GM21381 (cell line): ENCODE data around the gene CNTN4.

Source experiments
- ATAC-seq: cut with Tn5 transposase; IDR thresholded peaks from one replicate; pipeline ENCODE4 v1.9.1; 2021; ENCODE audit warnings: mild to moderate bottlenecking, moderate library complexity; ENCODE audit not compliant: unreplicated experiment

Gene CNTN4

DNA sequence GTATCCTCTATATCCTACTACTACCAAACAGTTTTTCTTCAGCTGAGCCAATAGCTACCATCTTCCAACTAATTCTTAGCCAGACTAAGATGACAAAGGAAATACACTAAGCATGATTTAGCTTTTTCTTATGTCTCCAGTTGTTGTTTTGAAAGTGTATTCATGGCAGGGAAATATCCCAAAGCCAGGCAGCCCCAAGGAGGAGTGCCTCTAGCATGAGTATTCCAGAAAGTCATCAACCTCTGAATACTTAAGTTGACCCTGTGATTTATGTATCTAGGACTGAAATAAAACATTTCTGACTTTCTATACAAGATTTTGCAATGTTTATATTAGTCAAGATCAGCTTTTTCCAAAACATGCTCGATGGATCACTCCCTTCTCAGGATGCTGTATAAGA, 562.4 kb downstream of the CNTN4 start:
- ATAC-seq = no peak

- ATAC-seq = no peak
Measured at GRCh38 chr3:2677501-2677900, 578.8 kb downstream of the CNTN4 start.

GRCh38 chr3:2680236-2680635, 581.6 kb downstream of the CNTN4 start:
- ATAC-seq = no peak

GRCh38 chr3:2684046-2684445, 585.4 kb downstream of the CNTN4 start:
- no peak for ATAC-seq

DNA sequence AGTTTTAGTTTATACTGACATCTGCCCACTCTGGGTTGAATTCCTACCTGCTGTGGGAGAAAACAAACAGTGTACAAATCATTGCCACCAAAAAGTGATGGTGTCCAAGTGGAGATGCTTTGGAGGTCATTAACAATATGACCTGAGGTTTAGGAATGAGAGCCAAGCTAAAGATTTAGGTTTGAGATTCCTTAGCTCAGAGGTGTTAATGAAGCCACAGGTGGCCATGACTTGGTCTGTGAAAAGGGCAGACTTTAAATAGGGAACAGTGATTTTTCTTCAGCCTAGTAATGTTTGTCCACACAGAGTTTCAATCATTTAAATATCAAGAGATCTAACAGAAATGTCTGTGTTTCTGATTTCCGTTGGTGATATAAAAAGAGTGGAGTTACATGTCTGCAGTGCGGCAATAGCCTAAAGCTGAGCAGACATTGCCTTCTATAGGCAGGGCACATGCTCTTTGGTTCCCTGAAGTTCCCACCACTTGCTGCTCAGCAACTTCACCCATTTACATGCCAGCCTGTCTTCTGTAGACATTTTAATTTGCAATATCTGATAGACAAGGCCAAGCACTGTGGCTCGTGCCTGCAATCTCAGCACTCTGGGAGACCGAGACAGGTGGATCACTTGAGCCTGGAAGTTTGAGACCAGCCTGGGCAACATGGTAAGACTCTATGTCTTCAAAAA, 588.3 kb downstream of the CNTN4 start:
- ATAC-seq = no peak

DNA sequence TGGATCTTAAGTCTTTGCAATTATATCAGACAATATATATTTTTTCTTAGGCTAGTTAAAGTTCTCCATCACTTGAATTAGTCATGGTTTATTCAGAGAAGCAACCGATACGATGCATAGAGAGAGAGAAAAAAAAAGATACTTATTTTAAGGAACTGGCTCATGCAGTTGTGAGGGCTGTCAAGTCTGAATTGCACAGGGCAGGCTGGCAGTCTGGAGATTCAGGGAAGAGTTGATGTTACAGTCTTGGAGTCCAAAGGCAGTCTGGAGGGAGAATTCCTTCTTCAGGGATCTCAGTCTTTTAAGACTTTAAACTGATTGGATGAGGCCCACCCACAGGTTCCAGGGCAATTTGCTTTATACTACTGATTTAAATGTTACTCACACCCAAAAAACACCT, 598.9 kb downstream of the CNTN4 start:
- no peak for ATAC-seq

DNA sequence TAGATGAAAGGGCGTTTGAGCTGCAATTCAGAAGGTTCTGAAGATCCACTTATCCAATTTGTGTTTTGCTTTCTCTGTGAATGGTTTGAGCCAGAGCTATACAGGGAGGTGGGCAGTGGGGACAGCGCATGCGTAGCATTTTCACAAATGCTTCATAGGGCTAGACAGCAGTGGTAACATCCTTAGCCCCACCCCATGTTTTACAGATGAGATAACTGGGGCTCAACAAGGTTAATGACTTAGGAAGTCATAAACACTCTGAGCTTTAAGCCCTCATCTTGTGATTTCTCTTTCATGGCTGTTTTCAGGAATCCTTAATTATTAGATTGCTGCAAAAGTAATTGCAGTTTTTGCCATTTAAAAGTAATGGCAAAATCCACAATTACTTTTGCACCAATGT, 602.8 kb downstream of the CNTN4 start:
- ATAC-seq = no peak

DNA sequence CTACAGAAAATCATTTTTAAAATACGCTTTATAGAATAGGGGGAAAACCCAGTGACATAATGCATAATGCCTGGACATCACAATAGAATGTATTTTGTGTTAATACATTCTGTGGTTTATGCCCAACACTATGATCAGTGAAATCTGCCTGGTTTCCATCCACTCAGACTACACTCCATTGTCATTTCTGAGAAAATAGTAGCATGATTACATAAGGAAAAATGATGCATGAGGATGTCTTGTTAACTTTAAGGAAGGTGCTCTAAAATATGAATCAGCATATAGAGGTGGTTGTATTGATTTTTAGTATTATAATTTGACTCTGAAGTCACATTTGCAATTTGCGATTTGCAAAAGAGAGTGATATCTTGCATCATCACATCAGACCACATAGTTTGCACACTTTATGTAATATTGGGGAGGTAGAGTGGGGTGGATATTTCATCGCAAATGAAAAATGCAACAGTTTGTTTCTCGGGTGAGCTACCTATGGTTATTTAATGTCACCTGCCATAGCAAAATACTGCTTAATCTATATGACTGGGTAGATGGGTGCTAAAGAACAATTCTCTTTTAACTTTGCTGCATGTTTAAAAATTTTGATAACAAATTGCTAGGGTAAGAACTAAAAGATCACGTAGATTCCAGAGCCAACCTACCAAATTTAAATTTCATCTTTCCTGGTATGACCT, 607.6 kb downstream of the CNTN4 start:
- no peak for ATAC-seq

DNA sequence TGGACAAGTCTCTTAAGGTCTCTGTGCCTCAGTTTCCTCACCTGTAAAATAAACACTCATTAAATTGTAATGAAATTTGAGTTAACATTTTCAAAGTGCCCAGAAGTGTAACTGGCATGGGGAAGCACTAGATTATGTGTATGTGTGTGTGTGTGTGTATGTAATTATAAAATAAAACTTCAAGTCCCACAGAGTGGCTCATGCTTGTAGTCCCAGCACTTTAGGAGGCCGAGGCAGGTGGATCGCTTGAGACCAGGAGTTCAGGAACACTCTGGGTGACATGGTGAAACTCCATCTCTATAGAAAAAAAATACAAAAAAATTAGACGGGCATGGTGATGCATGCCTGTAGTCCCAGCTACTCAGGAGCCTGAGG, 608.2 kb downstream of the CNTN4 start:
- no peak for ATAC-seq

GRCh38 chr3:2711081-2711480, 612.4 kb downstream of the CNTN4 start:
- no peak for ATAC-seq

DNA sequence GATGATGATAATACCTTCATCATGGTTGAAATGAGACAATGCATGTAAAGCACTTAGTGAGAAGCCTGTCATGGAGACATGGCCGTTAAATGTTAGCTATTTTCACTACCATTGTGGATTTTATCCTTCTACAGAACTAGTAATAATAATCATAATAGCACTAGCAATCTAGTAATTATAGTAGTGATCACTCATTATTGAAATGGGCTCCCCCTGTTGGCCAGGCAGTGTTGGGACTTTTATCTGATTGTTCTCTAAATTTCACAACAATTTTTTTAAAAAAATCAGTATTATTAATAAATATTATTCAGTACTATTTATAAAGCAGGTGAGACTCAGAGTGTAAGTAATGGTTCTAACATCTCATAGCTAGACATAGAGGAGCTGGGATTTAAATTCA, 615.3 kb downstream of the CNTN4 start:
- no peak for ATAC-seq

DNA sequence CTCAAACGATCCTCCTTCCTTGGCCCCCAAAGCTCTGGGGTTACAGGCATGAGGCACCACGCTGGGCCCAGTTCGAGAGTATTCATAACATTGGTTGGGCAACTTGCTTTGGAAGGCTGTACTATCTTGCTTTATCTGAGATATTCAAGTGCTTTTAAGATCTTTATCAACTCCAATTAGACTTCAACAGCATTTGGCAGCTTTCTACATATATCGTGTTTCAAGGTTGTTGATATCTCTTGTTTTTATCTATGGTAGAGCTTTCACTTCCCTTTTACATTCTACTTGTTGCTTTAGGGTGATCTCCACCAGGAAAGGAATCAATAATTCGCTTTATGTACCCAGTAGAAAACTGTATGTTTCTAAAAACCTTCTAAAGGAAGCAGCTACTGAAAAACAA, 616.2 kb downstream of the CNTN4 start:
- ATAC-seq = no peak

GRCh38 chr3:2727101-2727500, 628.4 kb downstream of the CNTN4 start:
- ATAC-seq = no peak

GRCh38 chr3:2727610-2728318, 629.1 kb downstream of the CNTN4 start:
- no peak for ATAC-seq

GRCh38 chr3:2731843-2732242, 633.2 kb downstream of the CNTN4 start:
- ATAC-seq = no peak

- ATAC-seq = no peak
Measured at GRCh38 chr3:2735392-2735894, 636.8 kb downstream of the CNTN4 start.

- ATAC-seq = no peak
Measured at GRCh38 chr3:2741516-2741915, 642.9 kb downstream of the CNTN4 start.

- ATAC-seq = no peak
Measured at GRCh38 chr3:2765002-2765579, 666.4 kb downstream of the CNTN4 start.

DNA sequence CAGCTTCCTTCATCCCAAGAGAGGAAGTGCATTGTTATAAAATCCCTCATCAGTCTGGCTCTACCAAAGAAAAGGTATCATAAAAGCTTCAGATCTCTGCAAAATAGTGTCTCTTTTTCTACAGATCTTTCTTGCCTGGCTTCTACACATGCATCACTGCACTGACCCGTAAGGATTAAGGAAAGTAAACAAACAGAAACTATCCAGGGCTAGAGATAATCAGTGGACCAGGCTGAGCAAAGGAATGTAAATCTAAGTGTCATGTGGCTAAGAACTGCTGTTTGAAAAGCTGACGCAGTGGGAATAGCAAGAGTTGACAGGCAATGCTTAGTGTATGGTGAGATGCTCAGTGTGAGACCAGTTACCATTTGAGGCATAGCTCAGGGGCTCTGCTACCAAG, 671.8 kb downstream of the CNTN4 start:
- ATAC-seq = no peak

DNA sequence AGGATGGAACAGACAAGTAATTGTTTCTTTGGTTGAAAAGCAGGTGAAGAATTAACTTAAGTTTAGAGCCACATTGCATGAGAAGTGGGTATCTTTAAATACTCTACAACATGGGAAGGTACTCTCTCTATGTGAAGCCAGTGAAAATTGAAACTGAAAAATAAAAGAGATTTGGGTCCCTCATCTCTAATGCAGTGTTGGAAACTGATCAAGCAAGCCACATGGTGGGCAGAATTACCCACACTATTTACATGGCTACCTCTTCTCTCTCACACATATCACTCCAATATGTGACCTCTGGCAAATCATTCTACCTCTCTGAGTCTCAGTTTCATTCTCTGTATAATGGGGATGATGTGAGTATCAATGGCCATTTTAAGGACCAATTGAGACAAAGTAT, 672.5 kb downstream of the CNTN4 start:
- peak; percentile 84 for ATAC-seq

- no peak for ATAC-seq
Measured at GRCh38 chr3:2771741-2772140, 673.1 kb downstream of the CNTN4 start.

- ATAC-seq = no peak
Measured at GRCh38 chr3:2772803-2773202, 674.1 kb downstream of the CNTN4 start.
